Esophagus squamous epithelium (tissue), 5 donors: ENCODE measurements around the gene SFXN1. TPM values are rescaled to one million over a fixed set of nuclear protein-coding genes. Genes with fewer than 3 reads are reported as not detected.

Source experiments
- DNase-seq: peaks from one replicate; lab custom pipeline; 2025; lab: John Stamatoyannopoulos, UW
- H3K27ac ChIP-seq, 4 donors: fragments of 200-600 bp; sonication (generic); one replicate each; pipeline ENCODE4 v1.5.1; 2016 to 2019; ENCODE audit warnings: mild to moderate bottlenecking in 1 of 4
- H3K27me3 ChIP-seq, 4 donors: fragments of 200-600 bp; sonication (generic); 1 replicate in 3 of 4; 2 replicates in 1 of 4; pipeline versions ENCODE4 v1.5.1 to v1.6.0; 2017 to 2021; ENCODE audit warnings: antibody characterized with exemption in 1 of 4
- H3K36me3 ChIP-seq, 3 donors: fragments of 200-600 bp; sonication (generic); one replicate each; pipeline ENCODE4 v1.5.1; 2016 to 2019
- H3K4me1 ChIP-seq, 3 donors: fragments of 200-600 bp; sonication (generic); one replicate each; pipeline ENCODE4 v1.5.1; 2017 to 2019
- H3K4me3 ChIP-seq, 4 donors: fragments of 200-600 bp; sonication (generic); 1 replicate in 3 of 4; 2 replicates in 1 of 4; pipeline ENCODE4 v1.5.1; 2016 to 2019; ENCODE audit warnings: mild to moderate bottlenecking in 2 of 4, moderate library complexity in 1 of 4
- H3K9me3 ChIP-seq, 3 donors: fragments of 200-600 bp; sonication (generic); one replicate each; pipeline ENCODE4 v1.5.1; 2016 to 2019
- CTCF ChIP-seq, 6 experiments: fragments of 450-650 bp in 4 of 6; fragments of 200-600 bp in 2 of 6; sonication (generic) in 2 of 6; IDR thresholded peaks; one replicate each; pipeline ENCODE4 v1.5.1; 2016 to 2019; ENCODE audit warnings: antibody characterized with exemption in 6 of 6, mild to moderate bottlenecking in 4 of 6, moderate library complexity in 4 of 6
- POLR2A ChIP-seq, 4 donors: fragments of 450-650 bp; IDR thresholded peaks; one replicate each; pipeline ENCODE4 v1.6.1; 2017; ENCODE audit warnings: antibody characterized with exemption in 4 of 4, mild to moderate bottlenecking in 4 of 4, moderate library complexity in 3 of 4
- WGBS, 2 donors: methylation state at CpG; one replicate each; pipeline ENCODE4 v1.1.5; 2018; 5-methylcytosine and 5-hydroxymethylcytosine counted together
- intact Hi-C: fragments of 100-400 bp; cut with DNase I; formaldehyde crosslinking; loops from one replicate; pipeline ENCODE4 v1.15.0; 2022
- total RNA-seq, 4 donors: library from RNA; depleted of rRNA; stranded (reverse); fragments of >200 nt; gene quantifications; one replicate each; pipeline ENCODE4 v1.1.0, GENCODE V29; 2016
- donor health status: DM: yes; HTN: yes; CAD: no.

Gene SFXN1
- total RNA-seq, 4 donors from 2014 or later: 39.6 to 81.7 (median 51.9) TPM

DNA sequence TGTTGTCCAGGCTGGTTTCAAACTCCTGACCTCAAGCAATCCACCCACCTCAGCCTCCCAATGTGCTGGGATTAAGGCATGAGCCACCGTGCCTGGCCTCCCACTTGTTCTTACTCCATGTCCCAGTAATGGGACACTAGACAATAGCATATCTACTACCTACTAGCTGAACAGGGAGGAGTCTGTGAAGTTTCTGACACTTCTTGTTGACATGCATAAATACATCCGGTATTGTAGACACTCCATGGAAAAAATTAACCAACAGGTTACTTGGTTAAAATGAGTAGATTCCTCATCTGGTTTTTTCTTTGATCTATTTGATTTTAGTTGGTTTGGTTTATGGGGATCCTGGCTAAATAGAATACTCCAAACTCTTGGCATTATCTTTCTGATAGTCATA lies 88.3 kb downstream of the SFXN1 start:
- H3K9me3 ChIP-seq: no peaks in the 10 kb centered on the region
- intact Hi-C loops: no loop called here
- TF ChIP-seq CTCF (IDR thresholded peaks at IDR 0.05): no peak
- no peak for TF ChIP-seq POLR2A (IDR thresholded peaks at IDR 0.05)
- H3K27me3 ChIP-seq: peaks cover 0 to 28% (median 0%) of the 10 kb centered on the region in 4 donors
- 80 to 89% methylated on average over 1 to 2 of the region's 2 CpGs for WGBS, 2 donors
- no peak overlapping the region for H3K27ac ChIP-seq
- H3K36me3 ChIP-seq: no peaks in the 10 kb centered on the region
- DNase-seq: no peak
- no peaks in the 10 kb centered on the region for H3K4me1 ChIP-seq
- no peak overlapping the region for H3K4me3 ChIP-seq

DNA sequence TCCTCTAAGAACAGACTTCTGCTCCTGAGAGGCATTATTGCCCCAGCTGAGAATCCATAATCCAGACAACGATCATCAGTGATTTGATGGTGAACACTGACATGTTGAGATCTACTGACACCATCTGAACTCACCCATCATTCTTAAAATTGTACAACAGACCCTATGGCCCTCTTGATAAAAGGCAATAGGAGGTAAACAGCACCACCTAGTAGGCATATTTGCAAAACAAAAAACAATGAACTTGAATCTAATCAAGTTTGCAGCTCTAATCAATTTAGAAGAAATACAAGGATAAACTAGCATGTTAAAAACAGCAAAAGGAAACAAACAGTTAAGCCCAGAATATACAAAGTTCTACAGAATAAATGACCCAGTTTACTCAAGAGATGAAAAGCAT lies 89.6 kb downstream of the SFXN1 start:
- intact Hi-C loops: no loop called here
- Histone ChIP-seq H3K27ac (no peak overlapping the region), H3K36me3 (no peaks in the 10 kb centered on the region), H3K4me3 (no peak overlapping the region), H3K9me3 (no peaks in the 10 kb centered on the region), H3K4me1 (no peaks in the 10 kb centered on the region), H3K27me3 (peaks cover 0 to 31% (median 0%) of the 10 kb centered on the region in 4 donors)
- TF ChIP-seq CTCF (IDR thresholded peaks at IDR 0.05): no peak
- no peak for TF ChIP-seq POLR2A (IDR thresholded peaks at IDR 0.05)
- 60 to 65% methylated on average over 1 of the region's 1 CpG for WGBS, 2 donors
- DNase-seq: no peak

- 81 to 85% methylated on average over 4 of the region's 4 CpGs for WGBS, 2 donors
- H3K4me3 ChIP-seq: no peak overlapping the region
- no peaks in the 10 kb centered on the region for H3K4me1 ChIP-seq
- TF ChIP-seq POLR2A (IDR thresholded peaks at IDR 0.05) (no peak), CTCF (IDR thresholded peaks at IDR 0.05) (no peak)
- intact Hi-C loops: no loop called here
- H3K36me3 ChIP-seq: no peaks in the 10 kb centered on the region
- H3K27me3 ChIP-seq: peaks cover 0 to 43% (median 0%) of the 10 kb centered on the region in 4 donors
- H3K9me3 ChIP-seq: no peaks in the 10 kb centered on the region
- no peak overlapping the region for H3K27ac ChIP-seq
- no peak for DNase-seq
Measured at GRCh38 chr5:175569701-175570100, 91.3 kb downstream of the SFXN1 start.

DNA sequence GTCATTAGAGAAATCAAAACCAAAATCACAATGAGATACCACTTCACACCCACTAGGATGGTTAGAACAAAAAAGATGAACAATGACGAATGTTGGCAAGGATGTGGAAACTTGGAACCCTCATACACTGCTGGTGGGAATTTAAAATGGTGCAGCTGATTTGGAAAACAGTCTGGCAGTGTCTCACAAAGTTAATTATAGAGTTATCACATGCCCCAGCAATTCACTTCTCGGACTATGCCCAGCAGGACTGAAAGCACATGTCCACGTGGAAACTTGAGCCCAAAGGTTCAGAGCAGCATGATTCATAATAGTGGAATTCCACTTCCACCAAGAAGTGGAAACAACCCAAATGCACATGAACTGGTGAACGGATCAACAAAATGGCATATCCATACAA lies 94.5 kb downstream of the SFXN1 start:
- H3K9me3 ChIP-seq: no peaks in the 10 kb centered on the region
- TF ChIP-seq POLR2A (IDR thresholded peaks at IDR 0.05) (no peak), CTCF (IDR thresholded peaks at IDR 0.05) (no peak)
- no peak overlapping the region for H3K4me3 ChIP-seq
- H3K4me1 ChIP-seq: no peaks in the 10 kb centered on the region
- no peak for DNase-seq
- intact Hi-C loops: no loop called here
- H3K36me3 ChIP-seq: no peaks in the 10 kb centered on the region
- WGBS, 2 donors: 40 to 58% methylated on average over 4 of the region's 4 CpGs
- H3K27ac ChIP-seq: no peak overlapping the region
- H3K27me3 ChIP-seq: peaks cover 0 to 71% (median 0%) of the 10 kb centered on the region in 4 donors

DNA sequence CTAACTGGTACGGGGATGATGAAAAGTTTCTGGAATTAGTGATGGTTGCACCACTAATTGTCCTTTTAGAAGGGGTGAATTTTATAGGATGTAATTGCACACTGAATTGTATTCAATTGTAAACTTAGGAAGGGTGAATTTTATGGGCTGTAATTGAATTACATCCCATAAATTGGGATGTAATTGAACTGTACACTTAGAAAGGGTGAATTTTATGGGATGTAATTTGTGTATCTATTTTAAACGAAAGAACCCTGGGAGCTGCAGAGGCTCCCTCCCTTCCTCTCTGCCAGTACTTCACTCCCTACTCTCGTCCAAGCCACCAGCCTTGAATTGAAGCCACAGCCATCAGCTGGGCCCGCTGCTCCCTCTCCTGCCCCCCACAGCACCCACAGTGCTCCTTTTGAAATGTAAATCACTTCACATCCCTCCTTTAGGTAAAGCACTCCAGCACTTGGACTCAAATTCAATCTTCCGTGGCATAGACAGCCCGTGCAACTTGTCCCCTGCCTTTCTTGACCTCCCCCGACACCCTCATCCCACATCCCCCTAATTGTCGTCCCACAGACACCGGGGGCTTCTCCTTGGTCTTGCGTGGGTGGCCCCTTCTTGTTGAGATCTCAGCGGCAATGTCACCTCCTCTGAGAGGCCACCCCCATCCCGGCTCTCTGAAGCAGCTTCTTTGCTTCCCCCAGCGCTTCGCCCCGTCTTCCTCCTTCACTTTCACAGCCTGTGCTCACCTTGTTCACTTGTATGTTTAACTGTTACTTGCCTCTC lies 95.3 kb downstream of the SFXN1 start:
- TF ChIP-seq CTCF (IDR thresholded peaks at IDR 0.05) (no peak), POLR2A (IDR thresholded peaks at IDR 0.05) (no peak)
- DNase-seq: no peak
- Histone ChIP-seq H3K9me3 (no peaks in the 10 kb centered on the region), H3K27ac (no peak overlapping the region), H3K4me3 (no peak overlapping the region), H3K36me3 (no peaks in the 10 kb centered on the region), H3K27me3 (peaks cover 0 to 75% (median 0%) of the 10 kb centered on the region in 4 donors), H3K4me1 (no peaks in the 10 kb centered on the region)
- WGBS, 2 donors: 42 to 52% methylated on average over 13 to 15 of the region's 15 CpGs
- intact Hi-C loops: no loop called here
